K562 (cell line): ENCODE measurements around the gene CEP20. TPM values are rescaled to one million over a fixed set of nuclear protein-coding genes. Genes with fewer than 3 reads are reported as not detected.

ENCODE experiments used
- ATAC-seq: fragments of 200-7000 bp; cut with Tn5 transposase; 3 replicates; pipeline ENCODE4 v1.9.1; 2020; ENCODE audit warnings: moderate library complexity
- BruUV-seq: library from RNA; stranded (reverse); fragments of 400-500 nt; replicated peaks from 2 replicates; lab custom pipeline; 2021; lab: Mats Ljungman, UMichigan
- CTCF ChIA-PET: fragments of 300-600 bp; formaldehyde crosslinking; extraction: SDS; loops from one replicate; lab custom pipeline; 2021; ENCODE audit warnings: low intra/inter-chr PET ratio; lab: Yijun Ruan, JAX
- POLR2A ChIA-PET: fragments of 300-600, 350-650 bp; sonication (Branson Sonifier 250); formaldehyde crosslinking; extraction: SDS; loops from one replicate; lab custom pipeline; 2021; ENCODE audit warnings: antibody characterized with exemption, inconsistent platforms; lab: Yijun Ruan, JAX
- DNase-seq, 4 experiments: peaks; one replicate each; pipeline versions ENCODE4 v3.0.0 to v3.0.0-alpha.2; 2011 to 2018; ENCODE audit warnings: low spot score in 3 of 4, mixed read lengths in 3 of 4; ENCODE audit errors: extremely low read depth in 1 of 4
- FAIRE-seq: peaks from 2 replicates; lab custom pipeline; 2011; peaks lifted over from hg19 to GRCh38; lab: Jason Lieb, UNC
- H2AFZ ChIP-seq: 2 replicates; pipeline ENCODE4 v1.6.0; 2011; ENCODE audit warnings: low read depth, low read length, control low read depth, inconsistent platforms
- H3K27ac ChIP-seq: fragments of 200-600 bp; 3 replicates; pipeline ENCODE4 v1.8.0; 2011; ENCODE audit warnings: low read depth, mild to moderate bottlenecking, control low read depth, inconsistent platforms, low read length, moderate library complexity, mixed read lengths; ENCODE audit errors: extremely low read depth
- H3K27me3 ChIP-seq, 2 experiments: fragments of 300-600 bp in 1 of 2; 2 replicates in 1 of 2; 3 replicates in 1 of 2; pipeline versions ENCODE4 v1.6.0 to v1.8.0; 2011; ENCODE audit warnings: inconsistent platforms in 2 of 2, low read length in 2 of 2, mild to moderate bottlenecking in 1 of 2, mixed read lengths in 1 of 2, moderate library complexity in 1 of 2; ENCODE audit not compliant: control insufficient read depth in 2 of 2, insufficient read depth in 2 of 2
- H3K36me3 ChIP-seq: fragments of 300-600 bp; 3 replicates; pipeline ENCODE4 v1.8.0; 2011; ENCODE audit warnings: mild to moderate bottlenecking, low read length, inconsistent platforms; ENCODE audit not compliant: control insufficient read depth, insufficient read depth
- H3K4me1 ChIP-seq, 2 experiments: fragments of 200-600 bp in 1 of 2; replicated peaks in 1 of 2; 2 replicates in 1 of 2; 3 replicates in 1 of 2; pipeline versions ENCODE4 v1.5.1 to v1.8.0; 2011; ENCODE audit warnings: inconsistent platforms in 2 of 2, low read length in 2 of 2, mild to moderate bottlenecking in 1 of 2, mixed read lengths in 1 of 2, moderate library complexity in 1 of 2; ENCODE audit not compliant: control insufficient read depth in 2 of 2, insufficient read depth in 2 of 2
- H3K4me2 ChIP-seq: 2 replicates; pipeline ENCODE4 v1.6.1; 2011; ENCODE audit warnings: low read length, control low read depth, inconsistent platforms, mixed read lengths; ENCODE audit not compliant: insufficient read depth
- H3K4me3 ChIP-seq: fragments of 200-600 bp; sonication (generic), shearing (Covaris generic); 2 replicates; pipeline ENCODE4 v1.5.1; 2016; ENCODE audit warnings: control low read depth, inconsistent platforms
- H3K79me2 ChIP-seq: fragments of 200-600 bp; 3 replicates; pipeline ENCODE4 v1.8.0; 2011; ENCODE audit warnings: low read length, inconsistent platforms; ENCODE audit not compliant: control insufficient read depth, insufficient read depth
- H3K9ac ChIP-seq, 2 experiments: 2 replicates each; pipeline versions ENCODE4 v1.6.0 to v1.6.1; 2011; ENCODE audit warnings: low read depth in 2 of 2, low read length in 2 of 2, control low read depth in 1 of 2, inconsistent platforms in 1 of 2, mild to moderate bottlenecking in 1 of 2, mixed read lengths in 1 of 2; ENCODE audit not compliant: insufficient read depth in 1 of 2
- H3K9me1 ChIP-seq: one replicate; pipeline ENCODE4 v1.6.0; 2011; ENCODE audit warnings: inconsistent platforms, mild to moderate bottlenecking, low read length, moderate library complexity; ENCODE audit not compliant: control insufficient read depth, insufficient read depth
- H3K9me3 ChIP-seq: replicated peaks from 2 replicates; pipeline ENCODE4 v1.5.1; 2011; ENCODE audit warnings: low read depth, low read length, inconsistent platforms; ENCODE audit not compliant: control insufficient read depth, insufficient read depth
- H4K20me1 ChIP-seq: replicated peaks from 2 replicates; pipeline ENCODE4 v1.6.1; 2011; ENCODE audit warnings: low read length, inconsistent platforms, mixed read lengths; ENCODE audit not compliant: control insufficient read depth, insufficient read depth
- DPF2 ChIP-seq: fragments of 450-650 bp; IDR thresholded peaks from 2 replicates; pipeline ENCODE4 v1.6.1; 2016
- GATAD2B ChIP-seq: fragments of 450-650 bp; IDR thresholded peaks from 2 replicates; pipeline ENCODE4 v1.6.1; 2017; ENCODE audit warnings: mild to moderate bottlenecking, borderline replicate concordance
- MBD2 ChIP-seq: sonication (generic); IDR thresholded peaks from 2 replicates; pipeline ENCODE4 v1.6.1; 2016; ENCODE audit warnings: low read depth, borderline replicate concordance
- MTF1 ChIP-seq: fragments of 250-450 bp; sonication (Bioruptor Pico); IDR thresholded peaks from 2 replicates; pipeline ENCODE4 v1.9.0; 2021; ENCODE audit warnings: moderate library complexity, mild to moderate bottlenecking, inconsistent platforms, borderline replicate concordance
- RBBP5 ChIP-seq: fragments of 200-600 bp; sonication (generic); IDR thresholded peaks from 2 replicates; pipeline ENCODE4 v1.6.1; 2012; ENCODE audit warnings: borderline replicate concordance, mild to moderate bottlenecking, low read length, control low read depth, inconsistent platforms; ENCODE audit not compliant: insufficient read depth, poor library complexity, severe bottlenecking
- RNF219 ChIP-seq: fragments of 250-450 bp; sonication (Bioruptor Pico); IDR thresholded peaks from 2 replicates; pipeline ENCODE4 v1.5.0; 2022; ENCODE audit warnings: mild to moderate bottlenecking
- RUNX1 ChIP-seq: sonication (generic); IDR thresholded peaks from 2 replicates; pipeline ENCODE4 v1.6.1; 2016; ENCODE audit warnings: antibody characterized with exemption, low read depth
- ZNF232 ChIP-seq: sonication (generic); formaldehyde crosslinking; IDR thresholded peaks from 2 replicates; pipeline ENCODE4 v1.8.0; 2022; ENCODE audit warnings: mild to moderate bottlenecking, missing genetic modification reagents
- ZNF507 ChIP-seq: conservative IDR thresholded peaks from 2 replicates; pipeline ENCODE4 v1.6.1; 2017; ENCODE audit warnings: missing genetic modification characterization, missing compliant biosample characterization
- ZNF511 ChIP-seq: sonication (generic); formaldehyde crosslinking; IDR thresholded peaks from 2 replicates; pipeline ENCODE4 v1.8.0; 2022; ENCODE audit warnings: mild to moderate bottlenecking, missing genetic modification reagents
- ZNF785 ChIP-seq: fragments of 250-450 bp; sonication (Bioruptor Pico); IDR thresholded peaks from 2 replicates; pipeline ENCODE4 v1.4.0; 2020; ENCODE audit warnings: mild to moderate bottlenecking
- WGBS: fragments of 100-300 bp; shearing (Covaris generic); methylation state at CpG from one replicate; pipeline ENCODE4 v1.1.6; 2016; ENCODE audit warnings: low coverage, mixed read lengths; ENCODE audit not compliant: insufficient coverage; ENCODE audit errors: missing lambda C conversion rate; 5-methylcytosine and 5-hydroxymethylcytosine counted together
- in situ Hi-C: fragments of 300-500 bp; cut with MboI; formaldehyde crosslinking; loops from 4 replicates; pipeline ENCODE4 v1.15.0; 2018; ENCODE audit warnings: inconsistent platforms, mixed read lengths
- intact Hi-C: fragments of 100-400 bp; cut with micrococcal nuclease; formaldehyde crosslinking; loops from 2 replicates; pipeline ENCODE4 v1.14.2; 2022
- polyA plus RNA-seq, 8 experiments: library from polyadenylated mRNA; depleted of rRNA in 4 of 8; stranded (reverse) in 5 of 8; unstranded in 3 of 8; fragments of >200 nt; fragmentation: Nextera tagmentation in 2 of 8; fragmentation: Illumina TruSeq in 1 of 8; extraction: Ambion mirVana in 2 of 8; extraction: Trizol in 1 of 8; gene quantifications; 2 replicates each; pipeline versions ENCODE4 v1.2.1 to v1.2.3, GENCODE V29; 2011 to 2014; ENCODE audit warnings: inconsistent platforms in 1 of 8, missing spikeins in 1 of 8
- total RNA-seq, 7 experiments: library from RNA; depleted of rRNA in 6 of 7; stranded (reverse); fragments of >200 nt in 6 of 7; fragmentation: Illumina TruSeq in 2 of 7; extraction: Trizol in 2 of 7; gene quantifications; 2 replicates each; pipeline versions ENCODE4 v1.2.1 to v1.2.3, GENCODE V29; 2011 to 2021; ENCODE audit warnings: low replicate concordance in 1 of 7
- TF ChIP-seq, protein P1 (sequence below): fragments of 450-650 bp; IDR thresholded peaks from 2 replicates; pipeline ENCODE4 v1.6.1; 2016; ENCODE audit warnings: antibody characterized with exemption
- TF ChIP-seq, protein P2 (sequence below): fragments of 450-650 bp; formaldehyde crosslinking; IDR thresholded peaks from 2 replicates; pipeline ENCODE4 v1.4.0; 2020; ENCODE audit warnings: mild to moderate bottlenecking
- TF ChIP-seq, protein P3 (sequence below): fragments of 250-450 bp; sonication (Bioruptor Pico); IDR thresholded peaks from 2 replicates; pipeline ENCODE4 v1.4.0; 2020

Gene CEP20
- total and polyA plus RNA-seq, 9 of the 15 experiments (the other 6 are each of a cell fraction or from before 2014, with no cell fraction given) = 41.3 to 150 (median 104) TPM

- no peak for ATAC-seq
- no peaks in the 10 kb centered on the region for H3K9me3 ChIP-seq
- CTCF ChIA-PET = no interaction called here
- 21% methylated on average over 11 of the region's 11 CpGs for WGBS
- H3K4me2 ChIP-seq = no peak overlapping the region
- no peak overlapping the region for H3K4me3 ChIP-seq
- no peaks in the 10 kb centered on the region for H3K79me2 ChIP-seq
- H3K4me1 ChIP-seq = no peaks in the 10 kb centered on the region
- H2AFZ ChIP-seq = no peak overlapping the region
- no peak for DNase-seq
- no peaks in the 10 kb centered on the region for H4K20me1 ChIP-seq
- H3K27me3 ChIP-seq = peaks cover 15 to 30% of the 10 kb centered on the region in 2 experiments; a peak in 4 of 5 replicates
- H3K36me3 ChIP-seq = no peaks in the 10 kb centered on the region
- intact Hi-C loops = no loop called here
- H3K9me1 ChIP-seq = no peaks in the 10 kb centered on the region
- no TSS peak for BruUV-seq
- TF ChIP-seq, protein P1, sequence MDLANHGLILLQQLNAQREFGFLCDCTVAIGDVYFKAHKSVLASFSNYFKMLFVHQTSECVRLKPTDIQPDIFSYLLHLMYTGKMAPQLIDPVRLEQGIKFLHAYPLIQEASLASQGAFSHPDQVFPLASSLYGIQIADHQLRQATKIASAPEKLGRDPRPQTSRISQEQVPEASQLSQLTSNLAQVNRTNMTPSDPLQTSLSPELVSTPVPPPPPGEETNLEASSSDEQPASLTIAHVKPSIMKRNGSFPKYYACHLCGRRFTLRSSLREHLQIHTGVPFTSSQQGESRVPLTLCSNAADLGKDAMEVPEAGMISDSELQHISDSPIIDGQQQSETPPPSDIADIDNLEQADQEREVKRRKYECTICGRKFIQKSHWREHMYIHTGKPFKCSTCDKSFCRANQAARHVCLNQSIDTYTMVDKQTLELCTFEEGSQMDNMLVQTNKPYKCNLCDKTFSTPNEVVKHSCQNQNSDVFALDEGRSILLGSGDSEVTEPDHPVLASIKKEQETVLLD = no peak
- TF ChIP-seq ZNF232 (CRISPR knock-in tag) (no peak), GATAD2B (no peak), MBD2 (no peak), DPF2 (no peak), ZNF507 (no peak), RUNX1 (no peak), ZNF785 (CRISPR knock-in tag) (no peak), ZNF511 (no peak), MTF1 (no peak), RBBP5 (no peak), RNF219 (CRISPR knock-in tag) (no peak)
- TF ChIP-seq, protein P2, sequence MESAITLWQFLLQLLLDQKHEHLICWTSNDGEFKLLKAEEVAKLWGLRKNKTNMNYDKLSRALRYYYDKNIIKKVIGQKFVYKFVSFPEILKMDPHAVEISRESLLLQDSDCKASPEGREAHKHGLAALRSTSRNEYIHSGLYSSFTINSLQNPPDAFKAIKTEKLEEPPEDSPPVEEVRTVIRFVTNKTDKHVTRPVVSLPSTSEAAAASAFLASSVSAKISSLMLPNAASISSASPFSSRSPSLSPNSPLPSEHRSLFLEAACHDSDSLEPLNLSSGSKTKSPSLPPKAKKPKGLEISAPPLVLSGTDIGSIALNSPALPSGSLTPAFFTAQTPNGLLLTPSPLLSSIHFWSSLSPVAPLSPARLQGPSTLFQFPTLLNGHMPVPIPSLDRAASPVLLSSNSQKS (CRISPR knock-in tag) = no peak
- TF ChIP-seq, protein P3, sequence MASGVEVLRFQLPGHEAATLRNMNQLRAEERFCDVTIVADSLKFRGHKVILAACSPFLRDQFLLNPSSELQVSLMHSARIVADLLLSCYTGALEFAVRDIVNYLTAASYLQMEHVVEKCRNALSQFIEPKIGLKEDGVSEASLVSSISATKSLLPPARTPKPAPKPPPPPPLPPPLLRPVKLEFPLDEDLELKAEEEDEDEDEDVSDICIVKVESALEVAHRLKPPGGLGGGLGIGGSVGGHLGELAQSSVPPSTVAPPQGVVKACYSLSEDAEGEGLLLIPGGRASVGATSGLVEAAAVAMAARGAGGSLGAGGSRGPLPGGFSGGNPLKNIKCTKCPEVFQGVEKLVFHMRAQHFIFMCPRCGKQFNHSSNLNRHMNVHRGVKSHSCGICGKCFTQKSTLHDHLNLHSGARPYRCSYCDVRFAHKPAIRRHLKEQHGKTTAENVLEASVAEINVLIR = no peak
- TF ChIP-seq, all 486 proteins: peak for 0
- POLR2A ChIA-PET = no interaction called here
- H3K9ac ChIP-seq = no peak overlapping the region
- no peak for FAIRE-seq
- in situ Hi-C loops = no loop called here
- no peak overlapping the region for H3K27ac ChIP-seq
Measured at GRCh38 chr16:15837761-15838160, 50.6 kb downstream of the CEP20 start.
